HepG2 (cell line): ENCODE measurements around the gene HS3ST4. TPM values are rescaled to one million over a fixed set of nuclear protein-coding genes. Genes with fewer than 3 reads are reported as not detected.

Source experiments
- ATAC-seq: fragments of 200-7000 bp; cut with Tn5 transposase; 3 replicates; pipeline ENCODE4 v1.9.1; 2020; ENCODE audit warnings: mild to moderate bottlenecking, moderate library complexity
- BruUV-seq: library from RNA; stranded (reverse); fragments of 400-500 nt; replicated peaks from 2 replicates; lab custom pipeline; 2021; lab: Mats Ljungman, UMichigan
- CTCF ChIA-PET: fragments of 300-600 bp; formaldehyde crosslinking; extraction: SDS; loops from one replicate; lab custom pipeline; 2021; ENCODE audit warnings: low total read pairs, inconsistent platforms, low intra/inter-chr PET ratio; lab: Yijun Ruan, JAX
- POLR2A ChIA-PET: fragments of 350-600 bp; sonication (Branson Sonifier 250); formaldehyde crosslinking; loops from one replicate; lab custom pipeline; 2020; ENCODE audit warnings: antibody characterized with exemption, inconsistent platforms; lab: Yijun Ruan, JAX
- DNase-seq: peaks from one replicate; pipeline ENCODE4 v3.0.0-alpha.2; 2015; ENCODE audit warnings: low spot score
- FAIRE-seq: peaks from 3 replicates; lab custom pipeline; 2011; peaks lifted over from hg19 to GRCh38; lab: Jason Lieb, UNC
- H2AFZ ChIP-seq: one replicate; pipeline ENCODE4 v1.6.1; 2011; ENCODE audit warnings: low read length, inconsistent platforms
- H3K27ac ChIP-seq: fragments of 300-600 bp; 3 replicates; pipeline ENCODE4 v1.8.0; 2011; ENCODE audit warnings: mixed run types, mild to moderate bottlenecking, mixed read lengths, low read length, inconsistent platforms; ENCODE audit not compliant: insufficient read depth; ENCODE audit errors: extremely low read length
- H3K27me3 ChIP-seq, 2 experiments: fragments of 200-600 bp in 1 of 2; 2 replicates in 1 of 2; 3 replicates in 1 of 2; pipeline versions ENCODE4 v1.6.0 to v1.8.0; 2011; ENCODE audit warnings: low read length in 2 of 2, mild to moderate bottlenecking in 2 of 2, moderate library complexity in 2 of 2, inconsistent platforms in 1 of 2; ENCODE audit not compliant: insufficient read depth in 2 of 2, control insufficient read depth in 1 of 2
- H3K36me3 ChIP-seq, 2 experiments: fragments of 200-600 bp in 1 of 2; replicated peaks in 1 of 2; 2 replicates in 1 of 2; 3 replicates in 1 of 2; pipeline versions ENCODE4 v1.5.1 to v1.8.0; 2011; ENCODE audit warnings: low read length in 2 of 2, inconsistent platforms in 1 of 2; ENCODE audit not compliant: insufficient read depth in 2 of 2, control insufficient read depth in 1 of 2
- H3K4me1 ChIP-seq: 2 replicates; pipeline ENCODE4 v1.5.1; 2012; ENCODE audit warnings: low read length, inconsistent platforms; ENCODE audit not compliant: insufficient read depth
- H3K4me2 ChIP-seq: 2 replicates; pipeline ENCODE4 v1.6.0; 2011; ENCODE audit warnings: low read depth, low read length, inconsistent platforms
- H3K4me3 ChIP-seq, 3 experiments: fragments of 200-600 bp in 1 of 3; sonication (generic), shearing (Covaris generic) in 1 of 3; replicated peaks in 1 of 3; 2 replicates each; pipeline ENCODE4 v1.5.1; 2011 to 2016; ENCODE audit warnings: low read length in 3 of 3, inconsistent platforms in 2 of 3, low read depth in 2 of 3, mild to moderate bottlenecking in 2 of 3, control low read depth in 1 of 3, mixed read lengths in 1 of 3; ENCODE audit not compliant: insufficient read depth in 1 of 3
- H3K79me2 ChIP-seq: one replicate; pipeline ENCODE4 v1.6.1; 2011; ENCODE audit warnings: low read length, inconsistent platforms; ENCODE audit not compliant: insufficient read depth
- H3K9ac ChIP-seq: 2 replicates; pipeline ENCODE4 v1.6.0; 2011; ENCODE audit warnings: mild to moderate bottlenecking, low read depth, low read length, inconsistent platforms; ENCODE audit not compliant: insufficient read depth
- H3K9me3 ChIP-seq: 2 replicates; pipeline ENCODE4 v1.5.1; 2012; ENCODE audit warnings: mild to moderate bottlenecking, low read length
- H4K20me1 ChIP-seq: 2 replicates; pipeline ENCODE4 v1.6.0; 2011; ENCODE audit warnings: inconsistent platforms, mild to moderate bottlenecking, low read length, moderate library complexity; ENCODE audit not compliant: insufficient read depth
- CBX2 ChIP-seq, 2 experiments: fragments of 200-600 bp in 1 of 2; sonication (generic); formaldehyde crosslinking in 1 of 2; IDR thresholded peaks; 2 replicates each; pipeline versions ENCODE4 v1.7.0 to v1.8.1; 2018 to 2022; ENCODE audit warnings: low read depth in 2 of 2, low read length in 1 of 2, mild to moderate bottlenecking in 1 of 2, missing genetic modification reagents in 1 of 2
- EED ChIP-seq: sonication (generic); formaldehyde crosslinking; IDR thresholded peaks from 2 replicates; pipeline ENCODE4 v1.5.0; 2020; ENCODE audit warnings: mild to moderate bottlenecking, missing genetic modification reagents
- GATA4 ChIP-seq: sonication (generic); IDR thresholded peaks from 2 replicates; pipeline ENCODE4 v1.6.1; 2016; ENCODE audit warnings: antibody characterized with exemption, low read depth, borderline replicate concordance
- HOXD1 ChIP-seq: sonication (generic); formaldehyde crosslinking; IDR thresholded peaks from 2 replicates; pipeline ENCODE4 v1.5.0; 2020; ENCODE audit warnings: missing genetic modification reagents
- MED13 ChIP-seq: sonication (generic); formaldehyde crosslinking; IDR thresholded peaks from 2 replicates; pipeline ENCODE4 v1.5.0; 2020; ENCODE audit warnings: missing genetic modification reagents
- NCOA2 ChIP-seq: sonication (generic); formaldehyde crosslinking; IDR thresholded peaks from 2 replicates; pipeline ENCODE4 v1.8.0; 2022; ENCODE audit warnings: inconsistent platforms
- PTBP1 ChIP-seq: fragments of 200-400 bp; formaldehyde crosslinking; IDR thresholded peaks from 2 replicates; pipeline ENCODE4 v1.6.1; 2018; ENCODE audit warnings: low read length, low read depth; ENCODE audit not compliant: poor library complexity, severe bottlenecking
- SNAI1 ChIP-seq: sonication (generic); formaldehyde crosslinking; IDR thresholded peaks from 2 replicates; pipeline ENCODE4 v1.5.0; 2020; ENCODE audit warnings: mild to moderate bottlenecking, missing genetic modification reagents, borderline replicate concordance
- SRSF9 ChIP-seq: fragments of 200-400 bp; formaldehyde crosslinking; IDR thresholded peaks from 2 replicates; pipeline ENCODE4 v1.6.1; 2018; ENCODE audit warnings: borderline replicate concordance, mild to moderate bottlenecking, low read depth, low read length; ENCODE audit not compliant: insufficient read depth, poor library complexity, severe bottlenecking
- TOE1 ChIP-seq: sonication (generic); formaldehyde crosslinking; IDR thresholded peaks from 2 replicates; pipeline ENCODE4 v1.4.0; 2020; ENCODE audit warnings: mild to moderate bottlenecking, missing genetic modification reagents
- XRCC5 ChIP-seq: fragments of 200-400 bp; formaldehyde crosslinking; optimal IDR thresholded peaks from 2 replicates; pipeline ENCODE3; 2017; ENCODE audit warnings: mild to moderate bottlenecking, low read length
- WGBS: methylation state at CpG from one replicate; pipeline ENCODE4 v1.1.6; 2017; ENCODE audit warnings: low lambda C conversion rate; 5-methylcytosine and 5-hydroxymethylcytosine counted together
- in situ Hi-C: cut with HindIII; loops from 2 replicates; pipeline ENCODE4 v1.10.0; 2017; ENCODE audit warnings: low pct_unique_long_range_greater_than_20kb; ENCODE audit not compliant: extremely low pct_ligation_motif_present
- intact Hi-C: fragments of 100-400 bp; cut with micrococcal nuclease; formaldehyde crosslinking; loops from one replicate; pipeline ENCODE4 v1.10.0; 2022; ENCODE audit not compliant: unreplicated experiment
- polyA plus RNA-seq, 8 experiments: library from polyadenylated mRNA; depleted of rRNA in 3 of 8; stranded (reverse) in 7 of 8; unstranded in 1 of 8; fragments of >200 nt; fragmentation: Illumina TruSeq in 4 of 8; extraction: Trizol in 4 of 8; gene quantifications; 2 replicates each; pipeline versions ENCODE4 v1.2.1 to v1.2.3, GENCODE V29; 2011 to 2016; ENCODE audit warnings: low read depth in 4 of 8, missing spikeins in 1 of 8, mixed read lengths in 1 of 8; ENCODE audit not compliant: insufficient read depth in 1 of 8
- total RNA-seq, 5 experiments: library from RNA; depleted of rRNA; stranded (reverse); fragments of >200 nt; fragmentation: Illumina TruSeq; extraction: Trizol; gene quantifications; 2 replicates each; pipeline ENCODE4 v1.2.3, GENCODE V29; 2016; ENCODE audit warnings: low read depth in 1 of 5
- TF ChIP-seq, protein P1 (sequence below): sonication (generic); formaldehyde crosslinking; IDR thresholded peaks from 2 replicates; pipeline ENCODE4 v1.4.0; 2020; ENCODE audit warnings: missing genetic modification reagents
- TF ChIP-seq, protein P2 (sequence below): IDR thresholded peaks from 2 replicates; pipeline ENCODE4 v1.6.1; 2016; ENCODE audit warnings: missing compliant biosample characterization, missing genetic modification reagents, borderline replicate concordance
- TF ChIP-seq, protein P3 (sequence below): IDR thresholded peaks from 2 replicates; pipeline ENCODE4 v1.6.1; 2016; ENCODE audit warnings: low read depth, control low read depth
- TF ChIP-seq, protein P4 (sequence below): sonication (generic); formaldehyde crosslinking; IDR thresholded peaks from 2 replicates; pipeline ENCODE4 v1.5.1; 2020; ENCODE audit warnings: missing genetic modification reagents, mild to moderate bottlenecking, borderline replicate concordance

Gene HS3ST4
- total and polyA plus RNA-seq, 2 of the 13 experiments (the other 11 are each of a cell fraction or from before 2014, with no cell fraction given) = not detected

DNA sequence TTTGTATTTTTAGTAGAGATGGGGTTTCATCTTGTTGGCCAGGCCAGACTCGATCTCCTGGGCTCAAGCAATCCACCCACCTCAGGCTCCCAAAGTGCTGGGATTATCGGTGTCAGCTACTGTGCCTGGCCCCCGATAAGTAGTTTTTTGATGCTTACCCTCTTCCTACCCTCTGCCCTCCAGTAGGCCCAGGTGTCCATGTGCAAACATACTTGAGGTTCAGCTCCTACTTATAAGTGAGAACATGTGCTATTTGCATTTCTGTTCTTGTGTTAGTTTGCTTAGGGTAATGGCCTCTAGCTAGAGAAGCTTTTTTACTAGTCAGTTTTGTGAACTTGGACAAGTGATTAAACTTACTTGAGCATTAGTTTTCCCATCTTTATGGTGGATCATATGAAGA lies 136.8 kb downstream of the HS3ST4 start:
- ChIA-PET POLR2A (no interaction called here), CTCF (no interaction called here)
- H3K79me2 ChIP-seq = no peaks in the 10 kb centered on the region
- H3K4me2 ChIP-seq = no peak overlapping the region
- no TSS peak for BruUV-seq
- H3K9ac ChIP-seq = no peak overlapping the region
- H3K27me3 ChIP-seq = no peaks in the 10 kb centered on the region
- no peak for DNase-seq
- H2AFZ ChIP-seq = no peak overlapping the region
- H3K9me3 ChIP-seq = no peaks in the 10 kb centered on the region
- no peaks in the 10 kb centered on the region for H3K4me1 ChIP-seq
- no peak overlapping the region for H3K4me3 ChIP-seq
- in situ Hi-C loops (loop anchor here (25.0 kb wide), 1 partner anchor 734 kb away; no protein-coding TSS in a partner anchor), intact Hi-C loops (no loop called here)
- 12% methylated on average over 3 of the region's 3 CpGs for WGBS
- FAIRE-seq = no peak
- no peaks in the 10 kb centered on the region for H3K36me3 ChIP-seq
- H4K20me1 ChIP-seq = no peaks in the 10 kb centered on the region
- ATAC-seq = no peak
- H3K27ac ChIP-seq = no peak overlapping the region
- no peak for TF ChIP-seq GATA4
- TF ChIP-seq TOE1 (CRISPR knock-in tag) = no peak
- no peak for TF ChIP-seq PTBP1
- no peak for TF ChIP-seq MED13 (CRISPR knock-in tag)
- no peak for TF ChIP-seq NCOA2 (CRISPR knock-in tag)
- no peak for TF ChIP-seq SRSF9
- TF ChIP-seq EED (CRISPR knock-in tag) = no peak
- TF ChIP-seq, protein P1, sequence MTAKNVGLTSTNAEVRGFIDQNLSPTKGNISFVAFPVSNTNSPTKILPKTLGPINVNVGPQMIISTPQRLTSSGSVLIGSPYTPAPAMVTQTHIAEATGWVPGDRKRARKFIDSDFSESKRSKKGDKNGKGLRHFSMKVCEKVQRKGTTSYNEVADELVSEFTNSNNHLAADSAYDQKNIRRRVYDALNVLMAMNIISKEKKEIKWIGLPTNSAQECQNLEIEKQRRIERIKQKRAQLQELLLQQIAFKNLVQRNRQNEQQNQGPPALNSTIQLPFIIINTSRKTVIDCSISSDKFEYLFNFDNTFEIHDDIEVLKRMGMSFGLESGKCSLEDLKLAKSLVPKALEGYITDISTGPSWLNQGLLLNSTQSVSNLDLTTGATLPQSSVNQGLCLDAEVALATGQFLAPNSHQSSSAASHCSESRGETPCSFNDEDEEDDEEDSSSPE (CRISPR knock-in tag) = no peak
- TF ChIP-seq XRCC5 = no peak
- TF ChIP-seq CBX2 (IDR thresholded peaks at IDR 0.05; ENCODE audit: low read depth, low read length) = no peak
- no peak for TF ChIP-seq CBX2 (CRISPR knock-in tag; IDR thresholded peaks at IDR 0.05; ENCODE audit: low read depth)
- no peak for TF ChIP-seq HOXD1 (CRISPR knock-in tag)
- TF ChIP-seq, protein P2, sequence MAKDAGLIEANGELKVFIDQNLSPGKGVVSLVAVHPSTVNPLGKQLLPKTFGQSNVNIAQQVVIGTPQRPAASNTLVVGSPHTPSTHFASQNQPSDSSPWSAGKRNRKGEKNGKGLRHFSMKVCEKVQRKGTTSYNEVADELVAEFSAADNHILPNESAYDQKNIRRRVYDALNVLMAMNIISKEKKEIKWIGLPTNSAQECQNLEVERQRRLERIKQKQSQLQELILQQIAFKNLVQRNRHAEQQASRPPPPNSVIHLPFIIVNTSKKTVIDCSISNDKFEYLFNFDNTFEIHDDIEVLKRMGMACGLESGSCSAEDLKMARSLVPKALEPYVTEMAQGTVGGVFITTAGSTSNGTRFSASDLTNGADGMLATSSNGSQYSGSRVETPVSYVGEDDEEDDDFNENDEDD (CRISPR knock-in tag) = no peak
- TF ChIP-seq, protein P3, sequence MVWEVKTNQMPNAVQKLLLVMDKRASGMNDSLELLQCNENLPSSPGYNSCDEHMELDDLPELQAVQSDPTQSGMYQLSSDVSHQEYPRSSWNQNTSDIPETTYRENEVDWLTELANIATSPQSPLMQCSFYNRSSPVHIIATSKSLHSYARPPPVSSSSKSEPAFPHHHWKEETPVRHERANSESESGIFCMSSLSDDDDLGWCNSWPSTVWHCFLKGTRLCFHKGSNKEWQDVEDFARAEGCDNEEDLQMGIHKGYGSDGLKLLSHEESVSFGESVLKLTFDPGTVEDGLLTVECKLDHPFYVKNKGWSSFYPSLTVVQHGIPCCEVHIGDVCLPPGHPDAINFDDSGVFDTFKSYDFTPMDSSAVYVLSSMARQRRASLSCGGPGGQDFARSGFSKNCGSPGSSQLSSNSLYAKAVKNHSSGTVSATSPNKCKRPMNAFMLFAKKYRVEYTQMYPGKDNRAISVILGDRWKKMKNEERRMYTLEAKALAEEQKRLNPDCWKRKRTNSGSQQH (CRISPR knock-in tag) = no peak
- TF ChIP-seq SNAI1 (CRISPR knock-in tag) = no peak
- TF ChIP-seq, protein P4, sequence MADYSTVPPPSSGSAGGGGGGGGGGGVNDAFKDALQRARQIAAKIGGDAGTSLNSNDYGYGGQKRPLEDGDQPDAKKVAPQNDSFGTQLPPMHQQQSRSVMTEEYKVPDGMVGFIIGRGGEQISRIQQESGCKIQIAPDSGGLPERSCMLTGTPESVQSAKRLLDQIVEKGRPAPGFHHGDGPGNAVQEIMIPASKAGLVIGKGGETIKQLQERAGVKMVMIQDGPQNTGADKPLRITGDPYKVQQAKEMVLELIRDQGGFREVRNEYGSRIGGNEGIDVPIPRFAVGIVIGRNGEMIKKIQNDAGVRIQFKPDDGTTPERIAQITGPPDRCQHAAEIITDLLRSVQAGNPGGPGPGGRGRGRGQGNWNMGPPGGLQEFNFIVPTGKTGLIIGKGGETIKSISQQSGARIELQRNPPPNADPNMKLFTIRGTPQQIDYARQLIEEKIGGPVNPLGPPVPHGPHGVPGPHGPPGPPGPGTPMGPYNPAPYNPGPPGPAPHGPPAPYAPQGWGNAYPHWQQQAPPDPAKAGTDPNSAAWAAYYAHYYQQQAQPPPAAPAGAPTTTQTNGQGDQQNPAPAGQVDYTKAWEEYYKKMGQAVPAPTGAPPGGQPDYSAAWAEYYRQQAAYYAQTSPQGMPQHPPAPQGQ (CRISPR knock-in tag) = no peak
- TF ChIP-seq, all 625 proteins: peak for 0
